IMR-90 (cell line): ENCODE results near the gene TRAF3.

Source experiments
- CEBPB ChIP-seq: IDR thresholded peaks from 2 replicates; pipeline ENCODE4 v1.6.1; 2012; ENCODE audit warnings: low read depth, low read length, improper control_type of control experiment
- CHD1 ChIP-seq: IDR thresholded peaks from 2 replicates; pipeline ENCODE4 v1.6.1; 2012; ENCODE audit warnings: low read depth, low read length, improper control_type of control experiment
- CTCF ChIP-seq: conservative IDR thresholded peaks from 2 replicates; pipeline ENCODE4 v1.5.1; 2012; ENCODE audit warnings: mild to moderate bottlenecking, low read depth, low read length, improper control_type of control experiment
- ELK1 ChIP-seq: fragments of 150-350 bp; IDR thresholded peaks from 2 replicates; pipeline ENCODE4 v1.6.1; 2016; ENCODE audit warnings: low read depth, mild to moderate bottlenecking, low read length, moderate library complexity, borderline replicate concordance
- MAFK ChIP-seq: IDR thresholded peaks from 2 replicates; pipeline ENCODE4 v1.6.1; 2012; ENCODE audit warnings: low read depth, low read length, improper control_type of control experiment
- MAZ ChIP-seq: IDR thresholded peaks from 2 replicates; pipeline ENCODE4 v1.6.1; 2012; ENCODE audit warnings: low read depth, mild to moderate bottlenecking, low read length, improper control_type of control experiment, moderate library complexity, borderline replicate concordance
- NFE2L2 ChIP-seq: fragments of 150-350 bp; IDR thresholded peaks from 2 replicates; pipeline ENCODE4 v1.6.1; 2016; ENCODE audit warnings: low read depth, mild to moderate bottlenecking, low read length
- POLR2A ChIP-seq: IDR thresholded peaks from 2 replicates; pipeline ENCODE4 v1.6.1; 2012; ENCODE audit warnings: mild to moderate bottlenecking, low read depth, low read length
- RAD21 ChIP-seq: IDR thresholded peaks from 2 replicates; pipeline ENCODE4 v1.6.1; 2012; ENCODE audit warnings: low read length, improper control_type of control experiment
- RCOR1 ChIP-seq: IDR thresholded peaks from 2 replicates; pipeline ENCODE4 v1.6.1; 2012; ENCODE audit warnings: mild to moderate bottlenecking, low read length, improper control_type of control experiment; ENCODE audit not compliant: insufficient replicate concordance
- RFX5 ChIP-seq: IDR thresholded peaks from 2 replicates; pipeline ENCODE4 v1.8.0; 2012; ENCODE audit warnings: low read depth, mild to moderate bottlenecking, low read length, moderate library complexity
- SMC3 ChIP-seq: fragments of 150-350 bp; IDR thresholded peaks from 2 replicates; pipeline ENCODE4 v1.6.1; 2016; ENCODE audit warnings: low read depth, mild to moderate bottlenecking, antibody characterized with exemption, low read length, moderate library complexity
- USF2 ChIP-seq: fragments of 150-350 bp; IDR thresholded peaks from 2 replicates; pipeline ENCODE4 v1.6.1; 2017; ENCODE audit warnings: mild to moderate bottlenecking, antibody characterized with exemption, low read length, low read depth

- TF ChIP-seq CTCF (no peak), POLR2A (no peak), CEBPB (no peak), MAZ (no peak), RFX5 (no peak), CHD1 (no peak), SMC3 (no peak), RAD21 (no peak), ELK1 (no peak), NFE2L2 (no peak), RCOR1 (no peak), MAFK (no peak), USF2 (no peak)
Observed at GRCh38 chr14:102840115-102840514, 62.9 kb downstream of the TRAF3 start.
